Sigmoid colon (tissue), 4 donors: ENCODE measurements around the gene NEB.

Experiments
- EP300 ChIP-seq, 4 donors: sonication (generic); formaldehyde crosslinking; IDR thresholded peaks; one replicate each; pipeline ENCODE4 v1.6.1; 2017; ENCODE audit warnings: antibody characterized with exemption in 4 of 4
- POLR2A ChIP-seq, 2 donors: fragments of 450-650 bp; IDR thresholded peaks; one replicate each; pipeline ENCODE4 v1.6.1; 2016; ENCODE audit warnings: antibody characterized with exemption in 2 of 2, mild to moderate bottlenecking in 2 of 2, moderate library complexity in 2 of 2
- TF ChIP-seq, protein P1 (sequence below), 4 experiments: fragments of 450-650 bp in 3 of 4; fragments of 200-600 bp in 1 of 4; IDR thresholded peaks; one replicate each; pipeline ENCODE4 v1.5.1; 2016 to 2019; ENCODE audit warnings: antibody characterized with exemption in 4 of 4, mild to moderate bottlenecking in 3 of 4, moderate library complexity in 2 of 4

DNA sequence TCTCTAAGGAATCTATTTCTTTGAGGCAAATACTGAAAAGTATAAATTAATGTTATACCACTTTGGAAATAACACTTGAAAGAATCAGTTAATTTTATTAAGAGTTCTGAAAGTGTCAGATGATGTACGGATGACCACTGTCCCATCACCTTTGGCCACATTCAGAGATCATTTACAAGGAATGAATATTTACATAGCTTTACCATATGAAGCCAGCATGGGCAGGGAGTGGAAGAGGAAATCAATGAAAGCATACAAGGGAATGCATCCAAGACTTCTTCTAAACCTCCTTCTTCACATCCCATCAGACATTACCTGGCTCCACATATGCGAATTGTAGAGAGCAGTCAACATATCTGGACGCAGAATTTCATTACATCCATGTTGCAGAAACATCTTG, 201.1 kb downstream of the NEB start:
- TF ChIP-seq, protein P1, sequence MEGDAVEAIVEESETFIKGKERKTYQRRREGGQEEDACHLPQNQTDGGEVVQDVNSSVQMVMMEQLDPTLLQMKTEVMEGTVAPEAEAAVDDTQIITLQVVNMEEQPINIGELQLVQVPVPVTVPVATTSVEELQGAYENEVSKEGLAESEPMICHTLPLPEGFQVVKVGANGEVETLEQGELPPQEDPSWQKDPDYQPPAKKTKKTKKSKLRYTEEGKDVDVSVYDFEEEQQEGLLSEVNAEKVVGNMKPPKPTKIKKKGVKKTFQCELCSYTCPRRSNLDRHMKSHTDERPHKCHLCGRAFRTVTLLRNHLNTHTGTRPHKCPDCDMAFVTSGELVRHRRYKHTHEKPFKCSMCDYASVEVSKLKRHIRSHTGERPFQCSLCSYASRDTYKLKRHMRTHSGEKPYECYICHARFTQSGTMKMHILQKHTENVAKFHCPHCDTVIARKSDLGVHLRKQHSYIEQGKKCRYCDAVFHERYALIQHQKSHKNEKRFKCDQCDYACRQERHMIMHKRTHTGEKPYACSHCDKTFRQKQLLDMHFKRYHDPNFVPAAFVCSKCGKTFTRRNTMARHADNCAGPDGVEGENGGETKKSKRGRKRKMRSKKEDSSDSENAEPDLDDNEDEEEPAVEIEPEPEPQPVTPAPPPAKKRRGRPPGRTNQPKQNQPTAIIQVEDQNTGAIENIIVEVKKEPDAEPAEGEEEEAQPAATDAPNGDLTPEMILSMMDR (IDR thresholded peaks at IDR 0.05), result no peak
- no peak for TF ChIP-seq EP300 (IDR thresholded peaks at IDR 0.05)
- TF ChIP-seq POLR2A (IDR thresholded peaks at IDR 0.05), result no peak
